Endothelial cell (in vitro differentiated cells): ENCODE data around the gene MYZAP. TPM values are rescaled to one million over a fixed set of nuclear protein-coding genes. Genes with fewer than 3 reads are reported as not detected.

ENCODE experiments used
- DNase-seq: peaks from one replicate; pipeline ENCODE4 v3.0.0; 2021; ENCODE audit warnings: low spot score
- H3K27ac Mint-ChIP-seq: one replicate; pipeline ENCODE4 v1.8.0; 2021; ENCODE audit warnings: mixed read lengths, inconsistent platforms; ENCODE audit not compliant: unreplicated experiment
- H3K27me3 Mint-ChIP-seq: one replicate; pipeline ENCODE4 v1.8.0; 2021; ENCODE audit warnings: mild to moderate bottlenecking, moderate library complexity, mixed read lengths, inconsistent platforms; ENCODE audit not compliant: unreplicated experiment
- H3K36me3 Mint-ChIP-seq: one replicate; pipeline ENCODE4 v1.8.0; 2021; ENCODE audit warnings: mild to moderate bottlenecking, low read depth, mixed read lengths, inconsistent platforms; ENCODE audit not compliant: unreplicated experiment
- H3K4me1 Mint-ChIP-seq: one replicate; pipeline ENCODE4 v1.8.0; 2021; ENCODE audit warnings: mild to moderate bottlenecking, mixed read lengths, inconsistent platforms; ENCODE audit not compliant: unreplicated experiment
- H3K4me3 Mint-ChIP-seq: one replicate; pipeline ENCODE4 v1.8.0; 2021; ENCODE audit warnings: mild to moderate bottlenecking, mixed read lengths, inconsistent platforms; ENCODE audit not compliant: unreplicated experiment
- H3K9me3 Mint-ChIP-seq: one replicate; pipeline ENCODE4 v1.8.0; 2021; ENCODE audit warnings: mixed read lengths, inconsistent platforms; ENCODE audit not compliant: unreplicated experiment
- CTCF ChIP-seq: fragments of 200-600 bp; sonication (generic); IDR thresholded peaks from one replicate; pipeline ENCODE4 v1.5.0; 2021; ENCODE audit warnings: antibody characterized with exemption; ENCODE audit not compliant: unreplicated experiment
- total RNA-seq: library from RNA; stranded (reverse); fragmentation: NEBNext Ultra II Directional; extraction: Animal tissue kit (Norgen Biotek cat#: 25700); gene quantifications from one replicate; pipeline ENCODE4 v1.2.1, GENCODE V29; 2021; ENCODE audit not compliant: unreplicated experiment

The MYZAP gene
- total RNA-seq, 1 donor from 2014 or later = 55.3 TPM

GRCh38 chr15:57671636-57672035 lies 79.9 kb downstream of the MYZAP start:
- H3K27me3 Mint-ChIP-seq = no peaks in the 10 kb centered on the region
- DNase-seq = no peak
- peaks cover 5% of the 10 kb centered on the region for H3K4me1 Mint-ChIP-seq
- H3K27ac Mint-ChIP-seq = no peak overlapping the region
- TF ChIP-seq CTCF = no peak
- no peaks in the 10 kb centered on the region for H3K9me3 Mint-ChIP-seq
- peaks cover 8% of the 10 kb centered on the region for H3K36me3 Mint-ChIP-seq
- H3K4me3 Mint-ChIP-seq = no peak overlapping the region

GRCh38 chr15:57675481-57676181 lies 83.9 kb downstream of the MYZAP start:
- no peak for DNase-seq
- TF ChIP-seq CTCF = no peak
- H3K27me3 Mint-ChIP-seq = peaks cover 3% of the 10 kb centered on the region
- H3K36me3 Mint-ChIP-seq = peaks cover 14% of the 10 kb centered on the region
- no peaks in the 10 kb centered on the region for H3K9me3 Mint-ChIP-seq
- H3K4me3 Mint-ChIP-seq = no peak overlapping the region
- H3K27ac Mint-ChIP-seq = no peak overlapping the region
- H3K4me1 Mint-ChIP-seq = peaks cover 2% of the 10 kb centered on the region

- peaks cover 3% of the 10 kb centered on the region for H3K27me3 Mint-ChIP-seq
Measured at GRCh38 chr15:57676585-57676984, 84.9 kb downstream of the MYZAP start.

GRCh38 chr15:57677204-57677603 lies 85.5 kb downstream of the MYZAP start:
- peaks cover 2% of the 10 kb centered on the region for H3K4me1 Mint-ChIP-seq
- no peak for TF ChIP-seq CTCF
- no peak overlapping the region for H3K27ac Mint-ChIP-seq
- peaks cover 19% of the 10 kb centered on the region for H3K36me3 Mint-ChIP-seq
- peaks cover 3% of the 10 kb centered on the region for H3K27me3 Mint-ChIP-seq
- no peak overlapping the region for H3K4me3 Mint-ChIP-seq
- no peaks in the 10 kb centered on the region for H3K9me3 Mint-ChIP-seq
- DNase-seq = no peak

More at GRCh38 chr15:57676585-57676984, 84.9 kb downstream of the MYZAP start:
- no peak for DNase-seq
- H3K36me3 Mint-ChIP-seq = peaks cover 14% of the 10 kb centered on the region
- TF ChIP-seq CTCF = no peak
- no peak overlapping the region for H3K4me3 Mint-ChIP-seq
- H3K27ac Mint-ChIP-seq = no peak overlapping the region
- no peaks in the 10 kb centered on the region for H3K9me3 Mint-ChIP-seq
- peaks cover 2% of the 10 kb centered on the region for H3K4me1 Mint-ChIP-seq

- Mint-ChIP-seq H3K36me3 (peaks cover 22% of the 10 kb centered on the region), H3K27me3 (peaks cover 3% of the 10 kb centered on the region), H3K4me3 (no peak overlapping the region), H3K9me3 (no peaks in the 10 kb centered on the region), H3K4me1 (no peaks in the 10 kb centered on the region), H3K27ac (no peak overlapping the region)
- no peak for TF ChIP-seq CTCF
- DNase-seq = no peak
Measured at GRCh38 chr15:57680021-57680420, 88.3 kb downstream of the MYZAP start.
